Measurements from ENCODE around the gene KCTD15. TPM values are rescaled to one million over a fixed set of nuclear protein-coding genes. Genes with fewer than 3 reads are reported as not detected.

Gene KCTD15
- polyA plus RNA-seq, 3 donors = 1.6 to 43.2 (median 2.1) TPM

GRCh38 chr19:33863436-33863835, 66.8 kb downstream of the KCTD15 start:
- Mint-ChIP-seq H3K27ac (no peak overlapping the region), H3K27me3 (ENCODE audit: low read depth in 3 of 3) (peaks cover 4 to 19% (median 6%) of the 10 kb centered on the region in 3 donors), H3K36me3 (no peaks in the 10 kb centered on the region), H3K4me3 (no peak overlapping the region), H3K4me1 (no peaks in the 10 kb centered on the region), H3K9me3 (peaks cover 0 to 1% (median 0%) of the 10 kb centered on the region in 7 donors)
- no peak overlapping the region for H3K4me2 ChIP-seq (replicated peaks; ENCODE audit: extremely low read depth, low read length, poor library complexity, severe bottlenecking)
- no peak for DNase-seq
- TF ChIP-seq, protein P1, sequence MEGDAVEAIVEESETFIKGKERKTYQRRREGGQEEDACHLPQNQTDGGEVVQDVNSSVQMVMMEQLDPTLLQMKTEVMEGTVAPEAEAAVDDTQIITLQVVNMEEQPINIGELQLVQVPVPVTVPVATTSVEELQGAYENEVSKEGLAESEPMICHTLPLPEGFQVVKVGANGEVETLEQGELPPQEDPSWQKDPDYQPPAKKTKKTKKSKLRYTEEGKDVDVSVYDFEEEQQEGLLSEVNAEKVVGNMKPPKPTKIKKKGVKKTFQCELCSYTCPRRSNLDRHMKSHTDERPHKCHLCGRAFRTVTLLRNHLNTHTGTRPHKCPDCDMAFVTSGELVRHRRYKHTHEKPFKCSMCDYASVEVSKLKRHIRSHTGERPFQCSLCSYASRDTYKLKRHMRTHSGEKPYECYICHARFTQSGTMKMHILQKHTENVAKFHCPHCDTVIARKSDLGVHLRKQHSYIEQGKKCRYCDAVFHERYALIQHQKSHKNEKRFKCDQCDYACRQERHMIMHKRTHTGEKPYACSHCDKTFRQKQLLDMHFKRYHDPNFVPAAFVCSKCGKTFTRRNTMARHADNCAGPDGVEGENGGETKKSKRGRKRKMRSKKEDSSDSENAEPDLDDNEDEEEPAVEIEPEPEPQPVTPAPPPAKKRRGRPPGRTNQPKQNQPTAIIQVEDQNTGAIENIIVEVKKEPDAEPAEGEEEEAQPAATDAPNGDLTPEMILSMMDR (IDR thresholded peaks at IDR 0.05) = no peak
- no peaks in the 10 kb centered on the region for H3K27me3 ChIP-seq (ENCODE audit: control insufficient read depth in 2 of 2, insufficient read depth in 2 of 2, low read length in 2 of 2)
- no peaks in the 10 kb centered on the region for H3K79me2 ChIP-seq (ENCODE audit: insufficient read depth, low read length)
- intact Hi-C loops (cut with micrococcal nuclease) = no loop called here
- no peaks in the 10 kb centered on the region for H3K9me3 ChIP-seq (replicated peaks in 1 of 2; ENCODE audit: control insufficient read depth in 1 of 2, insufficient read depth in 1 of 2, low read length in 2 of 2)
- H2AFZ ChIP-seq (ENCODE audit: insufficient read depth, low read depth, low read length, poor library complexity, severe bottlenecking) = no peak overlapping the region
- no peak overlapping the region for H3K9ac ChIP-seq (ENCODE audit: insufficient read depth, low read length, poor library complexity, severe bottlenecking)
- no peaks in the 10 kb centered on the region for H3K4me1 ChIP-seq (ENCODE audit: control insufficient read depth in 1 of 2, insufficient read depth in 2 of 2, low read length in 2 of 2)
- 92% methylated on average over 2 of the region's 5 CpGs for whole genome bisulfite sequencing (ENCODE audit: insufficient coverage)
- no peaks in the 10 kb centered on the region for H3K36me3 ChIP-seq (replicated peaks in 1 of 2; ENCODE audit: control insufficient read depth in 1 of 2, insufficient read depth in 2 of 2, low read length in 2 of 2)
- no peaks in the 10 kb centered on the region for H4K20me1 ChIP-seq (ENCODE audit: insufficient read depth, low read length)
- H3K4me3 ChIP-seq (replicated peaks in 1 of 3; ENCODE audit: low read depth in 2 of 3, low read length in 3 of 3) = no peak overlapping the region
- no peak overlapping the region for H3K27ac ChIP-seq (ENCODE audit: low read depth in 1 of 2, low read length in 2 of 2)

GRCh38 chr19:33864311-33864850, 67.7 kb downstream of the KCTD15 start:
- H3K4me1 ChIP-seq (ENCODE audit: control insufficient read depth in 1 of 2, insufficient read depth in 2 of 2, low read length in 2 of 2) = no peaks in the 10 kb centered on the region
- intact Hi-C loops (cut with micrococcal nuclease) = no loop called here

More at GRCh38 chr19:33864311-33864850, 67.7 kb downstream of the KCTD15 start:
- DNase-seq = no peak
- Histone ChIP-seq H3K79me2 (ENCODE audit: insufficient read depth, low read length) (no peaks in the 10 kb centered on the region), H3K27me3 (ENCODE audit: control insufficient read depth in 2 of 2, insufficient read depth in 2 of 2, low read length in 2 of 2) (peaks cover 0 to 8% of the 10 kb centered on the region in 2 donors), H3K9ac (ENCODE audit: insufficient read depth, low read length, poor library complexity, severe bottlenecking) (no peak overlapping the region), H3K4me3 (replicated peaks in 1 of 3; ENCODE audit: low read depth in 2 of 3, low read length in 3 of 3) (no peak overlapping the region), H3K4me2 (replicated peaks; ENCODE audit: extremely low read depth, low read length, poor library complexity, severe bottlenecking) (no peak overlapping the region), H4K20me1 (ENCODE audit: insufficient read depth, low read length) (no peaks in the 10 kb centered on the region), H2AFZ (ENCODE audit: insufficient read depth, low read depth, low read length, poor library complexity, severe bottlenecking) (no peak overlapping the region), H3K36me3 (replicated peaks in 1 of 2; ENCODE audit: control insufficient read depth in 1 of 2, insufficient read depth in 2 of 2, low read length in 2 of 2) (no peaks in the 10 kb centered on the region), H3K27ac (ENCODE audit: low read depth in 1 of 2, low read length in 2 of 2) (no peak overlapping the region), H3K9me3 (replicated peaks in 1 of 2; ENCODE audit: control insufficient read depth in 1 of 2, insufficient read depth in 1 of 2, low read length in 2 of 2) (no peaks in the 10 kb centered on the region)
- 80% methylated on average over 1 of the region's 3 CpGs for WGBS (ENCODE audit: insufficient coverage)
- Mint-ChIP-seq H3K36me3 (no peaks in the 10 kb centered on the region), H3K9me3 (peaks cover 0 to 1% (median 0%) of the 10 kb centered on the region in 7 donors), H3K27me3 (ENCODE audit: low read depth in 3 of 3) (peaks cover 11 to 23% (median 12%) of the 10 kb centered on the region in 3 donors), H3K4me3 (no peak overlapping the region), H3K4me1 (peaks cover 3% of the 10 kb centered on the region), H3K27ac (no peak overlapping the region)
- TF ChIP-seq, protein P1 (IDR thresholded peaks at IDR 0.05) = no peak
